ENCODE measurements around the gene WWTR1.

DNA sequence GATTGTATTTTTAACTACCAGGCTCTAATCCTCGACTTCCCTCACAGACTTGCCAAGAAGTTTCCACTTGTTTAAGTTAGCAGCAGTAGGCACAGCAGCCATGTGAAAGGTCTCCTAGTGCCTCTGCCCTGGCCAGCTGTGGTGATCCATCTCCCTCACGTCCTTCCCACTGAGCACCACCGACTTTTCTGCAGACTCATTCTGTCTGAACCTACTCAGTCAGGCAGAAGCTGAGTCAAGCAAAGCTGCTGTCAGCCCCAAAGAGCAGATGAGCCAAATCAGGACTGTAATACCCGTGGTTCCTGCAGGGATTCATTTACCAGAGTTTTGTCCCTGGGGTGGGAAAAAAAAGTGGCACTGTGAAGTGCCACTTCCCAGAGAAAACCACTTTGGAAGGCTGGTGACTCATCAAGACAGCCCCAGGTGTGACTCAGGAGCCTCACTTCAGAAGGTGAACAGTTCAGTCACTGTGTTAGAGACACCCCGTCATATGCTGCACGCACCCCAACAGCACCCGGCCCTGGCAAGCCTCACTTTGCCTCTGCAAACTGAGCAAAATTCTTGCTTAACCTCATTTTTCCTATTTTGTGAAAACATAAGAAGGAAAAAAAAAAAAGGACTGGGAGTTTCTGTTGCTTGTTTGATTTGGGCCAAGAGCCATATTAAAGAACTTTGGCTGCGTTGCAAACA is 76.0 kb downstream of the WWTR1 start:
- TF ChIP-seq CTCF (IDR thresholded peaks at IDR 0.05; ENCODE audit: insufficient read depth, low read length): no peak
- no peak for TF ChIP-seq GABPA (IDR thresholded peaks at IDR 0.05; ENCODE audit: low read depth)

Data from HL-60 (cell line).